ENCODE data around the gene SORBS1. TPM values are rescaled to one million over a fixed set of nuclear protein-coding genes. Genes with fewer than 3 reads are reported as not detected.

Gene SORBS1
- total and polyA plus RNA-seq, 2 donors (not counting 3 experiments of a cell fraction or from before 2014, with no cell fraction given) = 2.0 to 7.9 TPM

DNA sequence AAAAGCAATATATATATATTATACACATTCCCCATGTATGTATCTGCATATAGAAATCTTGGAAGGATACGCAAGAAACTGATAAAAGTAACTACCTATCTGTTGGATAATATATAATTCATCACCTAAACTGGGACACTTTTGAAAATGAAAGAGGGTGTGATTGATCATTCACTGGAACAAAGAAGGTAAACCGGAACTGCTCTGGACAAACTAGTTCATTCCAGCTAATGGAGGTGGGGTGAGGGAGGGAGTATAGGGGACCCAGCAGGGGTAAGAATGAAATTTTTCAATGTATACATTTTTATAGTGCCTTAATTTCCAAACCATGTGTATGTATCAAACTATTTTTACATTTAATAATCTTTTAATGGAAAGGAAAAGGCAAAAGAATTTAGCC lies 25.6 kb downstream of the SORBS1 start:
- FAIRE-seq = no peak
- no peak overlapping the region for H3K9ac ChIP-seq (replicated peaks; ENCODE audit: extremely low read depth, insufficient read depth, low read length)
- no peaks in the 10 kb centered on the region for H3K36me3 ChIP-seq (ENCODE audit: control insufficient read depth in 2 of 2, extremely low read depth in 1 of 2, insufficient read depth in 2 of 2, low read length in 2 of 2)
- no peak for TF ChIP-seq POLR2AphosphoS5 (IDR thresholded peaks at IDR 0.05; ENCODE audit: insufficient read depth, low read depth, low read length)
- TF ChIP-seq, protein P1, sequence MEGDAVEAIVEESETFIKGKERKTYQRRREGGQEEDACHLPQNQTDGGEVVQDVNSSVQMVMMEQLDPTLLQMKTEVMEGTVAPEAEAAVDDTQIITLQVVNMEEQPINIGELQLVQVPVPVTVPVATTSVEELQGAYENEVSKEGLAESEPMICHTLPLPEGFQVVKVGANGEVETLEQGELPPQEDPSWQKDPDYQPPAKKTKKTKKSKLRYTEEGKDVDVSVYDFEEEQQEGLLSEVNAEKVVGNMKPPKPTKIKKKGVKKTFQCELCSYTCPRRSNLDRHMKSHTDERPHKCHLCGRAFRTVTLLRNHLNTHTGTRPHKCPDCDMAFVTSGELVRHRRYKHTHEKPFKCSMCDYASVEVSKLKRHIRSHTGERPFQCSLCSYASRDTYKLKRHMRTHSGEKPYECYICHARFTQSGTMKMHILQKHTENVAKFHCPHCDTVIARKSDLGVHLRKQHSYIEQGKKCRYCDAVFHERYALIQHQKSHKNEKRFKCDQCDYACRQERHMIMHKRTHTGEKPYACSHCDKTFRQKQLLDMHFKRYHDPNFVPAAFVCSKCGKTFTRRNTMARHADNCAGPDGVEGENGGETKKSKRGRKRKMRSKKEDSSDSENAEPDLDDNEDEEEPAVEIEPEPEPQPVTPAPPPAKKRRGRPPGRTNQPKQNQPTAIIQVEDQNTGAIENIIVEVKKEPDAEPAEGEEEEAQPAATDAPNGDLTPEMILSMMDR (IDR thresholded peaks at IDR 0.05; ENCODE audit: extremely low read depth in 1 of 2, insufficient read depth in 1 of 2, low read depth in 1 of 2, low read length in 2 of 2) = no peak
- no peak for TF ChIP-seq POLR2A (IDR thresholded peaks at IDR 0.05; ENCODE audit: low read depth, low read length)
- TF ChIP-seq, protein P2, sequence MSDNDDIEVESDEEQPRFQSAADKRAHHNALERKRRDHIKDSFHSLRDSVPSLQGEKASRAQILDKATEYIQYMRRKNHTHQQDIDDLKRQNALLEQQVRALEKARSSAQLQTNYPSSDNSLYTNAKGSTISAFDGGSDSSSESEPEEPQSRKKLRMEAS (IDR thresholded peaks at IDR 0.05; ENCODE audit: insufficient read depth, insufficient read length) = no peak
- no peak for TF ChIP-seq EZH2 (IDR thresholded peaks at IDR 0.05; ENCODE audit: borderline replicate concordance, low read depth, low read length, severe bottlenecking)
- no peak for TF ChIP-seq JUN (IDR thresholded peaks at IDR 0.05; ENCODE audit: borderline replicate concordance, insufficient read depth, insufficient read length, low read depth)
- TF ChIP-seq FOS (IDR thresholded peaks at IDR 0.05; ENCODE audit: borderline replicate concordance, insufficient read depth, low read length) = no peak
- no peak for TF ChIP-seq GATA2 (IDR thresholded peaks at IDR 0.05; ENCODE audit: insufficient read depth, insufficient read length, low read depth, low read length)
- H3K27ac ChIP-seq (ENCODE audit: insufficient read depth, low read depth, low read length) = peak overlapping the region; percentile 14
- dilution Hi-C loops (cut with MboI; ENCODE audit: extremely low pct_ligation_motif_present, low sequenced_read_pairs) = no loop called here
- ChIA-PET CTCF (interaction anchor here (0.9 to 1.5 kb wide), 6 partner anchors 8 to 105 kb away, joined by 3 to 5 read pairs (median 3); no protein-coding TSS in a partner anchor), POLR2A (no interaction called here)
- peaks cover 28% of the 10 kb centered on the region for H3K4me1 ChIP-seq (ENCODE audit: control insufficient read depth, extremely low read depth, insufficient read depth, low read length)
- H3K4me3 ChIP-seq (replicated peaks in 1 of 3; ENCODE audit: insufficient read depth in 1 of 3, low read depth in 1 of 3, low read length in 3 of 3) = no peak overlapping the region
- H4K20me1 ChIP-seq (replicated peaks; ENCODE audit: control insufficient read depth, extremely low read depth, insufficient read depth, low read length) = no peaks in the 10 kb centered on the region
- H2AFZ ChIP-seq (ENCODE audit: low read depth, low read length) = peak overlapping the region; percentile 84
- H3K4me2 ChIP-seq (ENCODE audit: insufficient read depth, low read length) = peak overlapping the region; percentile 28
- intact Hi-C loops (cut with micrococcal nuclease) = no loop called here
- no peaks in the 10 kb centered on the region for H3K9me3 ChIP-seq (replicated peaks; ENCODE audit: control insufficient read depth, insufficient read depth, low read length)
- BruUV-seq (replicated peaks) = no TSS peak
- no peaks in the 10 kb centered on the region for H3K79me2 ChIP-seq (ENCODE audit: control insufficient read depth, insufficient read depth, low read length)
- H3K9me1 ChIP-seq (replicated peaks; ENCODE audit: control insufficient read depth, extremely low read depth, insufficient read depth, low read length) = no peaks in the 10 kb centered on the region
- DNase-seq (ENCODE audit: low read depth, low spot score) = no peak
- no peaks in the 10 kb centered on the region for H3K27me3 ChIP-seq (ENCODE audit: control insufficient read depth in 2 of 2, insufficient read depth in 2 of 2, low read length in 2 of 2)

Data from endothelial cell of umbilical vein (primary cell).